Activated CD4-positive, CD25-positive, alpha-beta regulatory T cell treated with anti-CD3 and anti-CD28 coated beads, Interleukin-2, amount 50 U/mL, for 24 hours (primary cell): Measurements from ENCODE around the gene KYNU.
"Not testable (repeated sequence)": the region's sequence is repeated elsewhere in the genome, so short reads cannot be mapped to it uniquely, and the experiment has no call there.

ENCODE experiments used
- ATAC-seq, 2 donors: fragments of 150-1000 bp; cut with Tn5 transposase; one replicate each; pipeline ENCODE4 v1.10.0; 2021; ENCODE audit warnings: mild to moderate bottlenecking in 1 of 2, moderate library complexity in 1 of 2

The KYNU gene

GRCh38 chr2:143034292-143035074 is 157.0 kb downstream of the KYNU start:
- ATAC-seq: peak; percentile 69 to 83

DNA sequence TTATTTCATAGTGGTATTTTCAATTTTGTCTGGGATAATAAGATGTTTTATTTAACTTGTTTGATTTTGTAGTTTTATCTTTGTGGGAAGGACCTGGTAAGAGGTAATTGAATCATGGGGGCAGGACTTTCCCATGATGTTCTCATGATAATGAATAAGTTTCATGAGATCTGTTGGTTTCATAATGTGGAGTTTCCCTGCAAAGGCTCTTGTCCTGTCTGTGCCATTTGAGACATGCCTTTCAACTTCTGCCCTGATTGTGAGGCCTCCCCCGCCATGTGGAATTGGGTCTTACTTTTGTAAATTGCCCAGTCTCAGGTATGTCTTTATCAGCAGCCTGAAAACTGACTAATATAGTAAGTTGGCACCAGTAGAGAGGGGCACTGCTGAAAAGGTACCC is 174.0 kb downstream of the KYNU start:
- no peak for ATAC-seq

DNA sequence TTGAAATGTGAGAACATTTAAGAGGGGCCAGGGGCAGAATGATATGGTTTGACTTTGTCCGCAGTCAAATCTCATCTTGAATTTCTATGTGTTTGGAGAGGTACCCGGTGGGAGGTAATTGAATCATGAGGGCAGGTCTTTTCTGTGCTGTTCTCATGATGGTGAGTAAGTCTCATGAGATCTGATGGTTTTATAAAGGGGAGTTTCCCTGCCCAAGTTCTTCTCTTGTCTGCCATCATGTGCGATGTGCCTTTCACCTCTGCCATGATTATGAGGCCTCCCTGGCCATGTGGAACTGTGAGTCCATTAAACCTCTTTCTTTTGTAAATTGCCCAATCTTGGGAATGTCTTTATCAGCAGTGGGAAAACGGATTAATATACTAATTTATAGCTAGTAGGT is 176.0 kb downstream of the KYNU start:
- ATAC-seq: not testable (repeated sequence)

DNA sequence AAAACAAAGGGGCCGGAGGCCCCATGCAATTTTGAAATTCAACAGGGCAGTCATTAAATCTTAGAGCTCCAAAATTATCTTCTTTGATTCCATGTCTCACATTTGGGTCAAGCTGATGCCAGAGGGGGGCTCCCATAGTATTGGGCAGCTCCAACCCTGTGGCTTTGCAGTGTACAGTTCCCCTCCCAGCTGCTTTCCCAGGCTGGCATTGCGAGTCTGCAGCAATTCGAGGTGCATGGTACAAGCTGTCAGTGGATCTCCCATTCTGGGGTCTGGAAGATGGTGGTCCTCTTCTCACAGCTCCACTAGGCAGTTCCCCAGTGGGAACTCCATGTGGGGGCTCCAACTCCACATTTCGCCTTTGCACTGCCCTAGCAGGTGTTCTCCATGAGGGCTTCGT is 179.1 kb downstream of the KYNU start:
- ATAC-seq: no peak

- ATAC-seq: no peak
These were observed 181.4 kb downstream of the KYNU start for GRCh38 chr2:143058851-143059250.

DNA sequence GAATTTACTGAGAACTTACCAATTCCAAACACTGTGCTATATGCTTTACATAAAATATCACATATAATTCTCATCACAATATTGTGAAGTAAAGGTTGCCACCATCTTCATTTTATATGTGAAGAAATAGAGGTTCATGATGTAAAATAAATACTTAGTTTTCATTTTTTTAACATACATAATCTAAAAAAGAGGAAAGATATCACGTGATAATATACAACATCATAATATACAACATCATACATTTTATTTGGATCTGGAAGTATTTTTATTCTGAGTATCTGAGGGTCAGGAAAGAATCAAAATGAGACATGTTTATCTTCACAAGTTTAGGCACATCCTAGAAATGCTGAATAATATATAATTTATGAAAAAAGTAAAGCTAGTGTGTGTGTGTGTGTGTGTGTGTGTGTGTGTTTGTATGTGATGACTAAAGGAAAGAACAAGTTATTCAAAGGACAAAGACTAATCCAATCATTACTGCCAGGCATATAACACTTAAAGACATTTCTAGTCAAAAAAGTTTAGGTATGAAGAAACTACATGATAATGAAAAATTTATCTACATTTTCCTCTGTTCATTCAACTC is 186.2 kb downstream of the KYNU start:
- ATAC-seq: no peak

DNA sequence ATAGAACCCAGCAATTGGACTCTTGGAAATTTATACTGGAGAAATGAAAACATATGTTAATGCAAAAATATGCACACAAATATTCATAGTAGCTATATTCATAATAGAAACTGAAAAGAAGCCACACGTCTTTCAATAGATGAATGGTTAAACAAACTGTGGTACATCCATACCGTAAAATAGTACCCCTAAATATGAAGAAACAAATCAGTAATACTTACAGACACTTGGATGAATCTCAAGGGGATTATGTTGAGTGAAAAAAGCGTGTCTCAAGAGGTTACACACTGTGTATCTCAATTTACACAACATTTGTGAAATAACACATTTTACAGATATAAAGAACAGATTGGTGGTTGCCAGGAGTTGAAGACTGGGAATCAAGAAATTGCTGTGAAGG is 190.6 kb downstream of the KYNU start:
- no peak for ATAC-seq

DNA sequence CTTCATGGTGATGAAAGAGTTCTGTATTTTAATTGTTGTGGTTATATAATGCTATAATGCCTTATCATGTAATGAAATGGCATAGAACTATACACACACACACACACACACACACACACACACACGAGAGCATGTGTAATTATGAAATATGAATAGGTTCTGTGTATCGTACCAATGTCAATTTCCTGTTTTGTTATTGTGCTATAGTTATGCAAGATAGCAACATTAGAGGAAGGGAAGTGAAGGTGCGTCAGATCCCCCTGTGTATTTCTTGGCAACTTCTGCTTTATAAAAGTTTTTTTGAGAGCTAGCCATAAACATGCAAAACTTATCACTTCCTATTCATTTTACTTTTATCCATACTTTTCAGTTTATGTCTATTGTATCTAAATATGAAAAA is 191.0 kb downstream of the KYNU start:
- no peak for ATAC-seq

- ATAC-seq: no peak
These were observed 193.2 kb downstream of the KYNU start for GRCh38 chr2:143070704-143071103.

DNA sequence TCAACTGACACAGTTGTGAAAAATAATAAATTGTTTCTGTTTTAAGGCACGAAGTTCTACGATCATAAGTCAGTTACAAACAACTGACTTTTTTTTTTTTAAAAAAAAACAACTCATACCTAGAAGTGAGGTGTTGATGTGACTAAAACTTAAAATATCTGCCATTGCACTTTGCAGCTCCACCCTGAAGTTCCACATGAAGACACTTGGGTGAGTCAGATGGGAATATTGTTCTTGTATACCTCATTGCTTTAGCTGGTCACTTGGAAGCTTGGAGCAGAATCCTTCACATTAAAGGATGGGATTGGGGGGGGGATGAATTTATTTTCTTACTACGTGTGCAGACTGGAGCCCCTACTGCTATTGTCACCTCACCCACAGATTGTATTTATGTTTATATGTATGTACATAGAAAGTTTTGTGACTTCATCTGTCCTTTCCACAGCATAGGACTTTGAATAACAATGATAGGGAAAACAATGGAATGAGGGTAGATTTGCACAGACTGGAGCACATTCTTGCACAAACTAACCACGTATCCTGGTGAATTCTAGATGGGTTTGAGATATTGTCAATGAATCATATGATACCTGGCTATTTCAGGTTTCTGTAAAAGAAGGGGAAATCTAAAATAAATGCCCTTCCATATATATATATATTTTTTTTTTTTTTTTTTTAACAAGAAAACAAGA is 193.9 kb downstream of the KYNU start:
- no peak for ATAC-seq

- not testable (repeated sequence) for ATAC-seq
These were observed 197.4 kb downstream of the KYNU start for GRCh38 chr2:143074913-143075312.

DNA sequence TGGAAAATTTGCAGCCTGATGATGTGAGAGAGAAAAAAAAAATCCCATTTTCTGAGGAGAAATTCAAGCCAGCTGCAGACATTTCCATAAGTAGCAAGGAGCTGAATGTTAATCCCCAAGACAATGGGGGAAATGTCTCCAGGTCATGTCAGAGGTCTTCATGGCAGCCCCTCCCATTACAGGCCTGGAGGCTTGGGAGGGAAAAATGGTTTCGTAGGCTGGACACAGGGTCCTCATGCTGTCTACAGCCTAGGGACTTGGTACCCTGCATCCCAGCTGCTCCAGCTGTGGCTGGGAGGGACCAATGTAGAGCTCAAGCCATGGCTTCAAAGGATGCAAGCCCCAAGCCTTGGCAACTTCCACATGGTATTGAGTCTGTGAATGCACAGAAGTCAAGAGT is 198.2 kb downstream of the KYNU start:
- no peak for ATAC-seq

GRCh38 chr2:143078104-143078503 is 200.6 kb downstream of the KYNU start:
- no peak for ATAC-seq

DNA sequence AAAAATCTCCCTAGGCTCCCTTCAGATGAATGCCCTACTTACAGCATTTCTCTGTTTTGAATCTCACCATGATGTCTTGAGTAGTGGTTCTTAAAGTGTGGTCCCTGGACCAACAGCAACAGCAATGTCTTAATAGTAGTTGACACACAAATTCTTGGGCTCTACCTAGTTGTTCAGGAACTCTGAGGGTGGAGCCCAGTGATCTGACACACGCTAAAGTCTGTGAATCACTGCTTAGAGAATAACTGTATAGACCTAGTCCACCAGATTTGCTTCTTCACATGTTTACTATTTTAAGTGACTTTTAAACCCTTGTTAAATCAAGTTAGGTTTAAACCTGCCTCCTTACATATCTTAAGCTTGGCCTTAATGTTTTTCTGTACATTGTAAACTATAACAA is 204.2 kb downstream of the KYNU start:
- ATAC-seq: no peak

GRCh38 chr2:143083636-143084035 is 206.2 kb downstream of the KYNU start:
- peak; percentile 53 to 76 for ATAC-seq

DNA sequence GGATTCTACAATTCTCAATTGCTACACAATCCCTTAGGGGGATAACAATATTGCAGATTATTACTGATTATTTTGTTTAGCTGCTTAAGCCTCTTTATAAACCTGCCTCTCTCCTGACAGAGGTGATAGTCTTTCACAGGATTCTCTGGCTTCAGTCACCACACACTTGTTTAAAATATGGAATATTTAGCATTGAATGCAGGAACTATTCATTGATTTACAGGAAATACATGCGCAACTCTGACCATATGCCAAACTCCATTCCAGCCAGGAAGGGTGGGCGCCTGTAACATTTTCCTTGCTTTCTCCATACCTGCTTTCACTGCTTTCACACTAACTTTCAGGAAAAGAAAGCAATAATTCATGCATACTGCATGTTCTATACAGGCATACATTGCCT is 207.0 kb downstream of the KYNU start:
- no peak for ATAC-seq

- ATAC-seq: peak in 1 of 2 donors; percentile 56
These were observed 207.8 kb downstream of the KYNU start for GRCh38 chr2:143085125-143085784.

DNA sequence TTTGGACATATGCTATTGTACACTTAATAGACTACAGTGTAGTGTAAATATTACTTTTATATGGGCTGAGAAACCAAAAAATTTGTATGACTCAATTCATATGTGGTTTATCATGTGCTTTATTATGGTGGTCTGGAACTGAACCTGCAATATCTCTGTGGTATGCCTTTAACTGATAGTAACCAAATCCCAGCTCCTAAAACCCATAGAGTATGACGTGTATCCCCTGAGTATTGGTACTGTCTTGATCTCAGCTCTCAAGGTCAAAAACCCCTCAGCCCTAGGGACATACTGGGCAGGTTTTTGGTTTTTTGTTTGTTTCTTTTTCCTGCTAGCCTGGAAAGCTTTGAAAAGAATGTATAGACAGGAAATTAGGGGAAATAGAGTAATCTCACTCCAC is 209.6 kb downstream of the KYNU start:
- ATAC-seq: no peak

DNA sequence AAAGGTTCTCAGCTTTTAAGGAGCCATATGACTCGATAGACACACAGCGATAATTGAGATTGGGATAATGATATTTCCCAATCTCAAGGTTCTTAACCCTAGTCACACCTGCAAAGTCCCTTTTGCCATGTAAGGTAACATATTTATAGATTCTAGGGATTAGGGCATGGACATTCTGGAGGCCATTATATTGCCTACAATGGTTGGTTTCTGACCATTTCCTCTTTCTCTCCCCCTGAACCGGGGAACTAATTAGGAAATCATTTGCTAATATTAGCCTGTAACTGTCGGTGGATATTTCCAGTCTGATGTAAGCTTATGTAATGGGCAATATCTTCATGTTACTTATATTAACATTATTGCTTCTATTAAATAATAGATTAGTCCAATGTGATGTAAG is 210.9 kb downstream of the KYNU start:
- ATAC-seq: no peak

- not testable (repeated sequence) for ATAC-seq
These were observed 212.1 kb downstream of the KYNU start for GRCh38 chr2:143089520-143089919.
